K562 (cell line): Measurements from ENCODE around the gene LY6G6D. TPM values are rescaled to one million over a fixed set of nuclear protein-coding genes. Genes with fewer than 3 reads are reported as not detected.

Experiments used
- ATF2 ChIP-seq: sonication (generic); formaldehyde crosslinking; IDR thresholded peaks from 2 replicates; pipeline ENCODE4 v1.8.1; 2022; ENCODE audit warnings: missing genetic modification reagents
- ATF7 ChIP-seq: fragments of 450-650 bp; IDR thresholded peaks from 2 replicates; pipeline ENCODE4 v1.7.1; 2014; ENCODE audit warnings: mild to moderate bottlenecking, moderate library complexity
- FIP1L1 ChIP-seq: fragments of 200-400 bp; formaldehyde crosslinking; IDR thresholded peaks from 2 replicates; pipeline ENCODE4 v1.6.1; 2018; ENCODE audit warnings: mild to moderate bottlenecking, low read depth, low read length; ENCODE audit not compliant: poor library complexity, severe bottlenecking
- FOXA3 ChIP-seq, 2 experiments: fragments of 450-650 bp in 1 of 2; sonication (generic) in 1 of 2; formaldehyde crosslinking; IDR thresholded peaks in 1 of 2; conservative IDR thresholded peaks in 1 of 2; 2 replicates each; pipeline versions ENCODE4 v1.4.0 to v1.8.0; 2020 to 2022; ENCODE audit warnings: mild to moderate bottlenecking in 2 of 2, missing genetic modification reagents in 1 of 2
- MTF1 ChIP-seq: fragments of 250-450 bp; sonication (Bioruptor Pico); IDR thresholded peaks from 2 replicates; pipeline ENCODE4 v1.9.0; 2021; ENCODE audit warnings: moderate library complexity, mild to moderate bottlenecking, inconsistent platforms, borderline replicate concordance
- NR2C2 ChIP-seq, 2 experiments: fragments of 200-800 bp in 1 of 2; sonication (Bioruptor generic) in 1 of 2; sonication (generic) in 1 of 2; formaldehyde crosslinking in 1 of 2; IDR thresholded peaks; 2 replicates each; pipeline versions ENCODE4 v1.6.1 to v1.8.0; 2016 to 2022; ENCODE audit warnings: mild to moderate bottlenecking in 1 of 2, missing compliant biosample characterization in 1 of 2, missing genetic modification characterization in 1 of 2, missing genetic modification reagents in 1 of 2
- PTBP1 ChIP-seq: fragments of 200-400 bp; formaldehyde crosslinking; IDR thresholded peaks from 2 replicates; pipeline ENCODE4 v1.6.1; 2017; ENCODE audit warnings: low read depth, low read length
- PURB ChIP-seq: sonication (generic); formaldehyde crosslinking; IDR thresholded peaks from 2 replicates; pipeline ENCODE4 v1.9.0; 2021; ENCODE audit warnings: low read depth, mild to moderate bottlenecking, missing genetic modification reagents
- RBBP5 ChIP-seq: fragments of 200-600 bp; sonication (generic); IDR thresholded peaks from 2 replicates; pipeline ENCODE4 v1.6.1; 2012; ENCODE audit warnings: borderline replicate concordance, mild to moderate bottlenecking, low read length, control low read depth, inconsistent platforms; ENCODE audit not compliant: insufficient read depth, poor library complexity, severe bottlenecking
- RBM39 ChIP-seq: fragments of 200-400 bp; formaldehyde crosslinking; optimal IDR thresholded peaks from 2 replicates; pipeline ENCODE3; 2018; ENCODE audit warnings: low read depth, low read length
- SRF ChIP-seq, 2 experiments: fragments of 250-450, 450-650 bp in 1 of 2; sonication (Bioruptor Pico) in 1 of 2; sonication (generic) in 1 of 2; formaldehyde crosslinking; IDR thresholded peaks; 2 replicates each; pipeline versions ENCODE4 v1.5.0 to v1.5.1; 2020 to 2022; ENCODE audit warnings: mild to moderate bottlenecking in 1 of 2, missing genetic modification reagents in 1 of 2
- USF1 ChIP-seq: sonication (generic); formaldehyde crosslinking; IDR thresholded peaks from 2 replicates; pipeline ENCODE4 v1.9.0; 2022; ENCODE audit warnings: mild to moderate bottlenecking, missing genetic modification reagents
- ZFP91 ChIP-seq: sonication (generic); formaldehyde crosslinking; IDR thresholded peaks from 2 replicates; pipeline ENCODE4 v1.8.0; 2022; ENCODE audit warnings: mild to moderate bottlenecking, missing genetic modification reagents
- ZNF324 ChIP-seq: fragments of 250-450 bp; sonication (Bioruptor Pico); IDR thresholded peaks from 2 replicates; pipeline ENCODE4 v1.4.0; 2020; ENCODE audit warnings: mild to moderate bottlenecking
- polyA plus RNA-seq, 8 experiments: library from polyadenylated mRNA; depleted of rRNA in 4 of 8; stranded (reverse) in 5 of 8; unstranded in 3 of 8; fragments of >200 nt; fragmentation: Nextera tagmentation in 2 of 8; fragmentation: Illumina TruSeq in 1 of 8; extraction: Ambion mirVana in 2 of 8; extraction: Trizol in 1 of 8; gene quantifications; 2 replicates each; pipeline versions ENCODE4 v1.2.1 to v1.2.3, GENCODE V29; 2011 to 2014; ENCODE audit warnings: inconsistent platforms in 1 of 8, missing spikeins in 1 of 8
- total RNA-seq, 7 experiments: library from RNA; depleted of rRNA in 6 of 7; stranded (reverse); fragments of >200 nt in 6 of 7; fragmentation: Illumina TruSeq in 2 of 7; extraction: Trizol in 2 of 7; gene quantifications; 2 replicates each; pipeline versions ENCODE4 v1.2.1 to v1.2.3, GENCODE V29; 2011 to 2021; ENCODE audit warnings: low replicate concordance in 1 of 7
- TF ChIP-seq, protein P1 (sequence below): sonication (generic); formaldehyde crosslinking; IDR thresholded peaks from 2 replicates; pipeline ENCODE4 v1.4.0; 2020; ENCODE audit warnings: mild to moderate bottlenecking, missing genetic modification reagents
- TF ChIP-seq, protein P2 (sequence below), 3 experiments: fragments of 200-800 bp in 1 of 3; sonication (Bioruptor generic) in 1 of 3; sonication (generic) in 1 of 3; formaldehyde crosslinking in 1 of 3; IDR thresholded peaks; 2 replicates each; pipeline versions ENCODE4 v1.6.1 to v1.8.0; 2016 to 2022; ENCODE audit warnings: mild to moderate bottlenecking in 2 of 3, missing compliant biosample characterization in 2 of 3, missing genetic modification characterization in 2 of 3, missing genetic modification reagents in 1 of 3

LY6G6D gene
- total and polyA plus RNA-seq, 9 of the 15 experiments (the other 6 are each of a cell fraction or from before 2014, with no cell fraction given) = 0.30 to 0.38 TPM; not detected in 7

DNA sequence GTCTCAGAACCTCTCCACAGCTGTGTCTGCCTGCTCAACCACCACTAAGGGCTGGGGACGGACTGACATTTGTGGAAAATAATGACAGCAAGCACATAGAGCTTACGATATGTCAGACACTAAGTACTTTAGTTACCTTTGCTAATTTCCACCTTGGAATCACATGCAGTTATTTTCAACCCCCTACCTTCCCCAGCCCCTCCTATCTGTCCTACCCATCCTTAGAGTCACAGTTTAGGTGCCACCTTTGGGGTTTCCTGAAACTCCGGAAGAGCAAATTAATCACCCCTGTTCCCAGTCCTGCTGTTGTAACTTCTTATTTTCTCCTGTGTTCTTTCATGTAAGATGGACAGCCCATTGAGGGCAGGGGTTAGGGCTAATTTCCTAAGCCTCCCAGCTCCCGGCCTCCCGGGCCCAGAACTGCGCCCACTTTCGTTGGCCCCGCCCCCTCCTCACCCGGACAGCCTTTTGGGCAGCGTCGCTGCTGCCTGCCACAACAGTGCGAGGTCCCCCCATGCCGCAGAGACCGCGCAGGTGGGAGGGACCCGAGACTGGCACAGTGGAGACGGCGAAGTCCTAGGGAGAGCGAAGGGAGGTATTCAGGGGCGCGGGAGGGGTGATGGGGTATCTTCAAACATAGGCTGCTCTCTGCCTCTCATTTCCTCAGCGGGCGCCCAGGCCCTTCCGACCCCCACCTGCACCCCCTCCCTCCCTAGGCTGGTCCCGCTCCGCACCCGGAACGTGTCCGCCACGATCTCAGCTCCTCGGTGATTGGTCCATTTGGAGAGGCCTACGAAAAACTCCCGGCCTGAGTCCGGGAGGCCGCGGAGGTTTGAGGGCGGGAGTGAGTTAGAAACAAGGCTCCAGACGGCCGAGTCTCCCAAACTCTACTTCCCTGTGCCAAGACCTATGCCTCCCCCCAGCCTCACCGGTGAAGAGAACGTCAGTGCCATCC lies 12.8 kb downstream of the LY6G6D start (continued):
- TF ChIP-seq RBBP5 = peak; percentile 26
- TF ChIP-seq, protein P1, sequence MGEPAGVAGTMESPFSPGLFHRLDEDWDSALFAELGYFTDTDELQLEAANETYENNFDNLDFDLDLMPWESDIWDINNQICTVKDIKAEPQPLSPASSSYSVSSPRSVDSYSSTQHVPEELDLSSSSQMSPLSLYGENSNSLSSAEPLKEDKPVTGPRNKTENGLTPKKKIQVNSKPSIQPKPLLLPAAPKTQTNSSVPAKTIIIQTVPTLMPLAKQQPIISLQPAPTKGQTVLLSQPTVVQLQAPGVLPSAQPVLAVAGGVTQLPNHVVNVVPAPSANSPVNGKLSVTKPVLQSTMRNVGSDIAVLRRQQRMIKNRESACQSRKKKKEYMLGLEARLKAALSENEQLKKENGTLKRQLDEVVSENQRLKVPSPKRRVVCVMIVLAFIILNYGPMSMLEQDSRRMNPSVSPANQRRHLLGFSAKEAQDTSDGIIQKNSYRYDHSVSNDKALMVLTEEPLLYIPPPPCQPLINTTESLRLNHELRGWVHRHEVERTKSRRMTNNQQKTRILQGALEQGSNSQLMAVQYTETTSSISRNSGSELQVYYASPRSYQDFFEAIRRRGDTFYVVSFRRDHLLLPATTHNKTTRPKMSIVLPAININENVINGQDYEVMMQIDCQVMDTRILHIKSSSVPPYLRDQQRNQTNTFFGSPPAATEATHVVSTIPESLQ (CRISPR knock-in tag) = no peak
- TF ChIP-seq, protein P2, sequence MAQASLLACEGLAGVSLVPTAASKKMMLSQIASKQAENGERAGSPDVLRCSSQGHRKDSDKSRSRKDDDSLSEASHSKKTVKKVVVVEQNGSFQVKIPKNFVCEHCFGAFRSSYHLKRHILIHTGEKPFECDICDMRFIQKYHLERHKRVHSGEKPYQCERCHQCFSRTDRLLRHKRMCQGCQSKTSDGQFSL (CRISPR knock-in tag; IDR thresholded peaks at IDR 0.05) = 0 out of 2 replicates have a peak, but pooled peaks have one; percentile 67
- TF ChIP-seq, protein P2 (tag; IDR thresholded peaks at IDR 0.05) = no peak
- TF ChIP-seq ATF7 = no peak
- TF ChIP-seq ZNF324 (CRISPR knock-in tag) = peak; percentile 6; the same call in 1 of the 2 replicates
- TF ChIP-seq FOXA3 (CRISPR knock-in tag; conservative IDR thresholded peaks at IDR 0.05 in 1 of 2, IDR thresholded peaks at IDR 0.05 in 1 of 2) = 0 out of 4 replicates have a peak, but pooled peaks of 1 of the 2 experiments have one; percentile 59
- 0 out of 2 replicates have a peak, but pooled peaks have one; percentile 5 for TF ChIP-seq PTBP1
- peak; percentile 42; the same call in 1 of the 2 replicates for TF ChIP-seq USF1 (CRISPR knock-in tag)
- 0 out of 4 replicates have a peak, but pooled peaks of 1 of the 2 experiments have one; percentile 4 for TF ChIP-seq SRF (CRISPR knock-in tag; IDR thresholded peaks at IDR 0.05)
- TF ChIP-seq RBM39 = peak; percentile 2
- TF ChIP-seq NR2C2 (CRISPR knock-in tag; IDR thresholded peaks at IDR 0.05) = peak; percentile 65; the same call in 1 of the 2 replicates
- TF ChIP-seq NR2C2 (tag; IDR thresholded peaks at IDR 0.05) = no peak
- TF ChIP-seq MTF1 (CRISPR knock-in tag) = no peak
- TF ChIP-seq ATF2 (CRISPR knock-in tag) = no peak
- TF ChIP-seq PURB = no peak
- TF ChIP-seq ZFP91 = peak; percentile 78; the same call in 1 of the 2 replicates
- peak; percentile 33 for TF ChIP-seq FIP1L1
